Measurements from ENCODE around the gene EYA4. TPM values are rescaled to one million over a fixed set of nuclear protein-coding genes. Genes with fewer than 3 reads are reported as not detected.

EYA4 gene
- polyA plus RNA-seq, 4 donors, result 9.3 to 19.3 (median 17.9) TPM

DNA sequence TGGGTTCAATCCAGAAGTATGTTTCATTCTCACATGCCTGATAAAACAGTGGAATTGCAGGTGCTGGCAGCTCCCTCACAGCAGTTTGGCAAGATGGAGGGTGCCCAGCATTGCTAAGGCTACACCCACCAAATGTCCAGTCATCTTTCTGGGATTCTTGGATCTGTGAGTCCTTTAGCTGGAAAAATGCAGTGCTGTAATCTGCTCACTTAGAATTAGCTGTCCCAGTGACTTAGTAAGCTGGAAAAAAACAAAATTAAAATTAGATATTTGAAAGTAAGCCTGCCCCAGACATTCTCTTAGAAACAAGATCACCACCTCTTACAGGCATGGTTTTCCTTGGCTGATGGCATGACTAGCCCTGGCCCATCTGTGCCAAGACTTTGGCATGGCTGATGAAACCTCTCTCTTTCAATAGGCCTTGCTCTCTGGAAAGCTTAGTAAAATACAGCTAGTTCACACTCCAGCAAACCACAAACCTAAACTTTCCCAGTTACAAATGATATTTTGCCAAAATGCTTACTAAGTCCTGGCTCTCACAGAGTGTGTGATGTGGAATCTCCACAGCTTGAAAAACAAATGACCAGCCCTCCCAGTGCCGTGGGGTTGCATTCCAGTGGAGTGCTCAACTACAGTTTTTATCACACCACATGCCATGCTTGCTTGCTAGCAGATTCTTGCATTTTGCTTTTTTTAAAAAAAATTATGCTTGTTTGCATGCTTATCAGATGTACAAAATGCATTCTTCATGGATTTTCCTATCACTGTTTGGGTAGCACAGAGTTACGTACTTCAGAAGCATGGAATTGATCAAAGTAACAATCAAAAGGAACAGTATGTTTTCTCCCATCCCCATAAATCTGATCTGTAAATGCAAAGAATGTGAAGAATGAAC, 261.5 kb downstream of the EYA4 start:
- DNase-seq (ENCODE audit: low read depth in 4 of 4, low spot score in 3 of 4), result no peak

DNA sequence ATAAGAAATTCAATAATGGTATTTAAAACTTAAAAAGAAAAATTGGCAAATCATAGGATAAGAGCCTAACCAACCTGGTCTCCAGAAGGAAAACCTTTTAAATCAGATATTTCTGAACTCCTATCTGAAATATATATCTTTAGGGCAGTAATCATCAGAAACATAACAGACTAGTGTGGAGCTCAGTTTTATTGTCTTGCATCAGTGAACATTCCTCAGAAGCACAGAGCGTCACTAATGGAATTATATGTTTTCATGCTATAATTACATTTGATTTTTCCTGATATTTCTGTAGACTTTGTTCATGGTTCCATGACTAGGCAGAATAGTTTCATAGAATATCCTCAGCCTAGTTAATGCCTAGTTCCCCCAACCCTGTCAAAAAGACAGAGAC, 262.2 kb downstream of the EYA4 start:
- peak in 1 of 4 donors; percentile 31 for DNase-seq (ENCODE audit: low read depth in 4 of 4, low spot score in 3 of 4)

DNA sequence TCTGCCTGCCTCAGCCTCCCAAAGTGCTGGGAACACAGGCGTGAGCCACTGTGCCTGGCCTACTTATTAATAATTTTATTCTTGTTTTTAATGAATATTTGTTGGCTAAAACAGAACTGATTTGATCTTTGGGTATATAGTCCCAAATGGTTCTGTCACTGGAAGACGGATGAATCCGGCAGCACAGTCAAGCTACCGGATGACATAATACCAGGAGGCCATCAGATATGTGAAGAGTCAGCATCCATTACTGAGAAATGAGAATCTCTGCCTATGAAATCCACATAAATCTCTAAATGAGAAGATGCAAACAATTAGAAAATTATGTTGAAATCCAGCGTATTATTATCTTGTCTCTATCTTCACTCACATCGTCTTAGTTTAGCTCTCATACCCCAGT, 263.0 kb downstream of the EYA4 start:
- DNase-seq (ENCODE audit: low read depth in 4 of 4, low spot score in 3 of 4), result no peak

DNA sequence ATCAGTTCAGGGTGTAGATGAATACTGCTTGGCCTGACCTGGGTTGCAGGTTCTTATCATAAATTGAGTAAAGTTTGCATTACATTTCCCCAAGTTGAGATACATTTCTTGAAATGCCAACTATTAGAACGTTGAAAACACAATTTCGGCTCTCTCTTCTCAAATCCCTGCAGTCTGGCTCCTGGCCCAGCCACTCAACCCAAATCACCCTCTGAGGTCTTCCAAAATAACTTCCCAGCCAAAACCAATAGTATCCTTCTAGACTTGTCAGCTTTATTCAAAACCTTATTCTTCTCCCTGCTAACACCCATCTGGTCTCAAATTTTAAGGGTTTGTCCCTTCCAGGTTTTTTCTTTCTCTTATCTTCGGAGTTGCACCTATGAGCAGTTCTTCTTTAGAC, 263.6 kb downstream of the EYA4 start:
- DNase-seq (ENCODE audit: low read depth in 4 of 4, low spot score in 3 of 4), result no peak

DNA sequence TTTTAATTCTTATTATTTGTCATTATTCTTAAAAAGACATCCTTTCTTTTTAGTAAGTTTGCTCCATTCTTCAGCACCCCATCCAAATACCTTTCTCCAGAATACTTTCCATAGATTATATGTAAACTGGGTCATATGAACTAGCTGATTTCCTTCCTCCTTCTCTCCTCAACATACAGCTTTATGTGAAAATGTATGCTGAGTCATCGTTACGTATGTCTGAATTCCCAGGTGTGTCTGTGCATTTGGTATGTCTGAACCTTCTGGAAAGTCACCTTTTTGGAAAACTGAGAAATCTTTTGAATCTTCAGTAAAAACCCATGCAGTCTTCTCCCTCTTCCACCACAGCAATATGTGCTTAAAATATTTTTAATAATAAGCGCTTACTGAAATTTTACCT, 264.5 kb downstream of the EYA4 start:
- no peak for DNase-seq (ENCODE audit: low read depth in 4 of 4, low spot score in 3 of 4)

DNA sequence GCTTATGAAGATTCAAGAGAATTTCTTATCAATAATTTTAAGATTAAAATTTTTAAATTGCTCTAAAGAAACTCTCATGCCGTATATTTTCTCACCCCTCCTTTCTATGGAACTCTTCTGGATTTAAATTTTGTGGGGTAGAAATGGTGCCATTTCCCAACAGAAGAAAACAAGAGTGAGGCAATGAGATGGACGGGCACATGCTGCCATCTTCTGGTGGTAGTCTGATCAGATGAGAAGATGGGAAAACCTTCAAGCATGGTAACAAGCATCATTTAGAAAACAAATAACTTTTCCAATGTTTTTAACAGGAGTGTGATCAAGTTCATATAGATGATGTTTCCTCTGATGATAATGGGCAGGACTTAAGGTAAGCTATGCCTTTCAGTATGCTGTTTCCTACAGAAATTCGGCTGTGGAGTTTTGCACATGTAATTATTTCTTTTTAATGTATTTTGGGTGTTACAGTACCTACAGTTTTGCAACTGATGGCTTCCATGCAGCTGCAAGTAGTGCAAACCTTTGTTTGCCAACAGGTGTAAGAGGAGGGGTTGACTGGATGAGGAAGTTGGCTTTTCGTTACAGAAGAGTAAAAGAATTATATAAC, 271.4 kb downstream of the EYA4 start:
- DNase-seq (ENCODE audit: low read depth in 4 of 4, low spot score in 3 of 4), result peak in 2 of 4 donors; percentile 35 to 36

DNA sequence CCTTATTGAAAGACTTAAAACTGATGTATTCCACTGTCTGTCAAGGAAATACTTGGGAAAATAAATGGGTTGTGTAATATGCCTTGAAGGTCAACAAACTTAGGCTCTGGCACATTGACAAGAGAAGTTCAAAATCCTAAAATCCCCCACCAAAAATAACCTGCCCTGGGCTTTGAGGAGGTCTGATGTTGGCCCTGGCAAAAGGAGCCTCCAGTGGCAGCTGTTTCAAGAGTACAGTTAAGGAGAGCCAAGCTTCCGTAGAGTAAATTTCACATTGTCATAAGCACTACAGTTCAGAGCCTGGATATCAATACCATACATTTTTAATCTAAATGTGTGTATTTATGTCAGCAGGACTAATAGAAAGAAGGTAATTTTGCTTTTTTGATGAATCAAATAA, 282.7 kb downstream of the EYA4 start:
- no peak for DNase-seq (ENCODE audit: low read depth in 4 of 4, low spot score in 3 of 4)

DNA sequence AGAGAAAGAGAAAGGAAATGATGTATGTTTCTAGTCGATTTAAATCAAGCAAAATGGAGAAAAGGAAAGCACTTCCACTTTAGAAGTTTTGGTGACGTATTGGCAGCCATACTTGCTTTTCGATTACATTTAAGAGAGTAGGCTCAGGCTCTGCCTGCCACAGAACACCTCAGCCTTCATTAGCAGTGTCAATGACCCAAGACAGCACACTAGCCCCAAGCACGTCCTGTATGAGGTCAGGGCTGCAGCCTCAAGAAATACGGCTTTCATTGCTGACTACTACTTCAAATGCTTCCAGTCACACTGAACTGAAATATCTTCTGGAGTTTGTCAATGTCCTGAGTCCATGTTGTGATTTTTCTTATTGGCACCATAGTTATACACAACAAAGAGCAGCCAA, 285.3 kb downstream of the EYA4 start:
- no peak for DNase-seq (ENCODE audit: low read depth in 4 of 4, low spot score in 3 of 4)

DNA sequence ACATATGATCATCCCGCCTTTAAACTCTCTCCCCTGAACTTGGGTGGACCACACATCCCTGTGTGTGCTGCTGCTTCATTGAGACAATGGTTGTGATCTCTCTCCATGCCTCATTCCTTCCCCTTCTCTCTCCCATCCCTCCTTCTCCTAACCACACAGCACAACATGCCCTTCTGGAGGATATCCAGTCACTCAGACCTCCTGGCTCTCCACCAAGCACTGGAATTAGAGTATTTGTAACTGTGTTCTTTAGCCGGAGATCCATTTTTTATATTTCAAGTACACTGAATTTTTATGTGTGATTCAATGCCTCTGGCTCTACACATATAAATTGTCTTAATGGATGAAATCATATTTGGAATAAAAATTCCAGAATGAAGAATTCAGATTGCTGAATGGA, 287.4 kb downstream of the EYA4 start:
- no peak for DNase-seq (ENCODE audit: low read depth in 4 of 4, low spot score in 3 of 4)

DNA sequence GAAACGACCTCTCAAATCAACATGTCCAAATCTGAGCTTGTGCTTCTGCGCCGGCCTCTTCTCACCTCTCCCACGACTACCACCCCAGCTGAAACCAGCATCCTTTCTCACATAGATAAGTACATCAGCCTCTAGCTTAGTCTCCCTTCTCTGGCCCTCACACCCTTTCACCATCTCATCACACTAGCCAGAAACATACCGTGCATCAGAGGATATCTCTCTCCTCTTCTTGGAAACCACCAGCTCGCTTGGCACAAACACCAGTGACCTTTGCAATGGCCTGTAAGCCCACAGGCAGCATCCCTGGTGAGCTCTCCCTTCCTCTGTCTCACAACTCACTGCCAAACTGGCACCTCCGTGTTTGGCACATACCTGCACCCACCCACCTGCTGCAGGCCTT, 291.8 kb downstream of the EYA4 start:
- DNase-seq (ENCODE audit: low read depth in 4 of 4, low spot score in 3 of 4), result no peak

DNA sequence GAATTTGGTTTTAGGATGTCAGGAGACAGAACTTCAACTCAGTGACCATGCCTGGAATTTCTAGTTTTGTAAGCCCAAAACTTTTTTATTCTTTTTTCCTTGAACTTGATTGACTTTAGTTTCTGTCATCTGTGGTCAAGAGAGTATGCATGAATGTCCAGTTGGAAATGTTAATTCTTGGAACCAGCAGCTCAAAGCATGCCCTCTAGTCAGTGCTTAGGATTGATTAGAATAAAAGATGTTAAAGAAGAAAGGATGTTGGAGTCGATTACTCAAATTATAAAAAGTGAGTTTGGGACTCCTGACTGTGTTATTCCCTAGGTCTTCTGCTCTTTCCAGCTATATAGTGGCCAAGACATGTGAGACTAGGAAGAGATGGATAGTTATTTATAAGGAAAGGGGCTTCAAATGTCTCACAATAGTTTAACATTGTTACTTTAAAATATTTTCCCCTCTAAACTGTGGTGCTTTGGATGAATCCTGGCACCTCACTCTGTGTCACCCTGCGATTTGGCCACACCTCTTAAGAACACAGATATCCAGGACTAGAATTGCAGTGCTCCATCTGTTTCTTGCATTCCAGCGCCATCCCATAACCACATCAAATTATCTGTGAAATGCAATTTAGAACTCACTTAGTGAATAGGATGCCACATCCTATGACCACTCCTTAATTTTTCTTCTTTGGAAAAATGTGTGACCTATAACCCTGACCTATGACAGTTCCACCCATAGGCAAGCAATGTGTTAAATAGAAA, 298.5 kb downstream of the EYA4 start:
- DNase-seq (ENCODE audit: low read depth in 4 of 4, low spot score in 3 of 4), result no peak

DNA sequence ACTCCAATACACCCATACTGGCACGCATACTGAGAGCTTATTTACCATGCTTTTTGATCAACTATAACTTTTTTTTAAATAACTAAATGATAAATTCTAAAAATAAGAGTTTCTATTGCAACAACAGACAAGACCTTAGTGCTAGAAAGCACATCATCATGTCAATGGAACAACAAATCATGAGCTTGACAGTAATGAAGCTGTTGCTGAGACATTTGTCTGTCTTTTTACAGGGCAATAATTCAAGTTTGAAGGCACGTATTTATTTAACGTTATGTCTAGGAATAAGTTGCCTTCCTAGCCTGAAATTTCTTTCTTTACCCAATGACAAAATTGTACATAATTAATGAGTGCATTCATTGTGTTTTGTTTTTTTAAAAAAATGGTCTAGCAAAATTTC, 299.2 kb downstream of the EYA4 start:
- DNase-seq (ENCODE audit: low read depth in 4 of 4, low spot score in 3 of 4), result no peak

DNA sequence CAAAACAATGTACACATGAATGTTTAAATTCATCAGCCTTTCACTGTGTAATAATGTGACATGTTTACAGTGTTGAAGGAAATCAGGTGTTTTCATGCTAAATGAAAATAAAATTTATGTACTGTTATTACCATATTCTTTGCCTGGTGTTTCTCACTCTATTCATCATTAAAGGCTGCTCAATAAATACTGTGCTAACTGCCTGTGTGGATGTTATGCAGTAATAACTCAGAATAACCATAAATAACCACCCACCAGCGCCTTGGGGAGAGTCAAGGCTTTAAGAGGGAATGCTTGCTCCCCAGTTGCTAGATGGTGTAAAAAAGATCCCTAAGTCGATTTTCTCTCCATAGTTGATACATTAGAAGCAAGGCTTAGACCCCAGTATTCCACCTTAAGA, 299.9 kb downstream of the EYA4 start:
- DNase-seq (ENCODE audit: low read depth in 4 of 4, low spot score in 3 of 4), result no peak

DNA sequence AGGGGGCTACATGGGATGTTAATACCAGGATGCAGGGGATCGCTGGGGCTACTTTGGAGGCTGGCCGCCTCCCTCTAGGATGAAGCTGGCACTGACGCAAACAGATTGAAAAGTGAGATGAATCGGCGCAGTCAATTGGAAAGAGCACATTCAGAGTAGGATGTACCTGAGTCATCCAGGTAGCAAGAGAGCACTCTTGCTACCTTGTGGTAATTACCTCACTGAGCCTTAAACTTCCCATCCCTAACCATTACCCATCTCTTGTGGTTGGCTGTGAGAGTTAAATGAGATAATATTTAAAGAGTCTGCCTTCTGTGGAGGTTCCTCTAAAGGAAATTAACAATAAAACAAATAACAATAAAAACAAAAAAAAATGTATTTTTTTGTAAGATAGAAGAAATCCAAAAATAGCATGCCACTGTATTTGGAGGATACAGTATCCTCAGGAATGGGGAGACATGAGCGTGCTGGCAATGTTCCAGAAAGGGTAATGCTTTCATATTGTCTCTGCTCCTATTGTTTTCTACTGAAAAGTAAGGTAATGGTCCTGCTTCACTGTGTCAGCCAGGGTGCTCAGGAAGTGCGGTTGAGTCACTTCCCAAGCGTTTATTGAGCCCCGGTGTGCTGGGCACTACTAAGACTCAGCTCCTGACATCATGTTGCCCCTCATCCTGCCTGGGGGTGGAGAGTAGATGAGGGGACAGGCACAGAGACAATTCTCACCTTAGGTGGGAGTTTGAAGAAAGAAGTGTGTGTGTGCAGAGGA, 301.1 kb downstream of the EYA4 start:
- DNase-seq (ENCODE audit: low read depth in 4 of 4, low spot score in 3 of 4), result no peak

DNA sequence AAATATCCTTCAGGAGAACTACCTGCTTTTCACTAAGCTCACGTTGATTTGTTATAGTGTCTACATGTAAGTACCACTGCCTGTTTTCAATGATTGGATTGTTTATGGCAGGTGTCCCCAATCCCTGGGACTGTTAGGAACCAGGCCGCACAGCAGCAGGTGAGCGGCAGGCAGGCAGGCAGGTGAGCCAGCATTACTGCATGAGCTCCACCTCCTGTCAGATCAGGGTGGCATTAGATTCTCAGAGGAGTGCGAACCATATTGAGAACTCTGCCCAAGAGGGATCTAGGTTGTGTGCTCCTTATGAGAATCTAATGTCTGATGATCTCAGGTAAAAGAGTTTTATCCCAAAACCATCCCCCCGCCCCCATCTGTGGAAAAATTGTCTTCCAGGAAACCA, 303.3 kb downstream of the EYA4 start:
- no peak for DNase-seq (ENCODE audit: low read depth in 4 of 4, low spot score in 3 of 4)

DNA sequence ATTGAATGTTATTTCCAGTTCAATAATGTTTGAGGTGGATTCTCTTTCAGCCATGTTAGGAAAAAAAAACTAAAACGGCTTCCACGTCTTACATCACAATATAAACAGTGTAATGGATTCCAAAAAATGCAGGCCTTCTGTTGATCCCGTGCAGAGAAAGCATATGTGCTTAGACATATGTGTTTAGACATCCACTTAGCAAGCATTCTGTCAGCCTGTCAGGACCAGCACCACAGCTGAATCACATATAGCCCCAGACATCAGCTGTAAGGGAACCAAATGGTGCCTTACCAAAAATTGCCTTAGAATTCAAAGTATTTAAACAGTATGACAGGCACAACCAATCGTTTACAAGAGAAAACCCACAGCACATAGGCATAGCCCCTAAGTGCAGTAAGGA, 304.9 kb downstream of the EYA4 start:
- no peak for DNase-seq (ENCODE audit: low read depth in 4 of 4, low spot score in 3 of 4)

DNA sequence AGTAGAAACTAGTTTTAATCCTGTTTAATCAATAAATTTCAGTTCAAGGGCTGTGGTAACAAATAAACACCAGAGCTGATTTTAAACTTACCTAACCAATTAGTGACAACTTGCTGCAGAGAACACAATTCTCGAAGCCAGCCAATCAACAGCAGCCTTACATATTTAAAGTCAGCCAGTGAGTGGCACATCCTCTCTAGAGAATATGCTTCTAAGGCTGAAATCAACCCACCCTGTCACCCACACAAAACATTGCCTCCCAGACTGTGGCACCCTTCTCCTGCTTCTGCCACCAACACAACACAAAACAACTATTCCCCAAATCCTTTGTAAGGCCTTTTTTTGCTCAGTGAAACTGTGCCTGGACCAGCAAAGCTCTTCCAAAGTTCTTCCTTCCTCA, 306.0 kb downstream of the EYA4 start:
- no peak for DNase-seq (ENCODE audit: low read depth in 4 of 4, low spot score in 3 of 4)

DNA sequence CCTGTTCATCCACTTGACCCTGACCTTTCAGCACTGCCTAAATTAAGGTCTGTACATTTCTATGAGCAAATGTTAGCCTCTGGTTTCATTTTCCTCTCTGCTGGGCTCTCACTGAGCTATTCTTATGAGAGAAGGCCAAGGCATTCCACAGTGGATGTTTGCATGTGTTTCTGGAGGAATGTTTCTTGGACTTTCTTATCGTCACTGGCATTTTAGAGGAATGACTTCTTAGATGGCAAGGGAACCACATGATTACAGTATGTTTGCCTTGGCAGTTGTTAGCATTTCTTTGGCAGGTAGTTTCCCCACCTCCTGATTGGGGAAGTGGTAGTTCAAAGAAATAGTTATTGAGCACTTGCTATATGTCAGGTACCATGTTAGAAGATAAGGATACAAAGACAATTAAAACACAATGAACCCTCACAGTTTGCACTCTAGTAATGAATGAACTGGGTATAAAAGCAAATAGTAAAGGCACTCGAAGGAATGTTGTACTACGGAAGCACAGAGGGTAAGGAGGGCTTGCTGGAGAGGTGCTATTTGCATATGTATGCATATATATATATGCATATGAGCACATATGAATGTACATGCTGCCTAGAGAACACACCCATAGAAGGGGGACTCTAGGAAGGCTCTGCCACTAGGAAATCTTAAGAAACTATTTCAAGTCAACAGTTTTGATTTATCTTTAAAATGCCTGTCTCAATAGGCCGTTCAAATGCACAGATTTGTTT, 307.4 kb downstream of the EYA4 start:
- no peak for DNase-seq (ENCODE audit: low read depth in 4 of 4, low spot score in 3 of 4)

DNA sequence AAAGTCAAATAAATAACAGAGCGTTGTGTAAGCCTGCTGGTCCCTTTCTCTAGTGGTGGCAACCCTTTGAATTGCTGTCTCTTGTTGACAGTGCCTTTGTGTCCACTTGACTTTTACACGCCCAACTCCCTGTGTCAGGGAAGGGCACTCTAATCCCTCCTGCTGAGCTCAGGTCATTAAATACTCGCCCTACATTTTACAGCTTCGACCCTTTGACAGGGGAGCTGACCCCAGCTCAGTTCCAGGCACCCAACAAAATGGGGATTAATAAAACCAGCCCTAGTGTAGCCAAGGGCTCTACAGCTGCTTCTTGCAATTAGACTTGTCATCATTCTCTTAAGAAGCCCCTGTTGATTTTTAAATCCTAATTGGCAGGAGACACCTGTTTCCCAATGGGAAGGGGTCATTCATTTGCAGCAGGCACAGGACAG, 308.2 kb downstream of the EYA4 start:
- DNase-seq (ENCODE audit: low read depth in 4 of 4, low spot score in 3 of 4), result no peak

DNA sequence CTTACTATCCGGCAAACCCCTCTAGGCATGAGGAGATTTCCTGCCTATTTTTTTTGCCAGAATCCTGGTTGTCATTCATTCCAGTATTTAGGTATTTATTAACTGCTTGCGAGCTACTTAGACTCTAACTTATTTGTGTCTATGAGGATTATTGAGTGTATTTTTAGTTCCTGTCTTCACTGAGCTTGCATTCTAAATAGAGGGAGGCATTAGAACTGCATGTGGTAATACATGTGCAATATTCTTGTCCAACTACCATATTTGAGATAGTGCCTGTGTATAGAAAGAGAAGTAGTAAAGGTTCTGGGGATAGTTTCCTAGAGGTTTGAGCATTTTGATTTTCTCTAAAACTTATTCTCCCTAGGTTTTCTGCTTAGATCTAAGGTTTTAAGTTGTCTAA, 308.9 kb downstream of the EYA4 start:
- no peak for DNase-seq (ENCODE audit: low read depth in 4 of 4, low spot score in 3 of 4)

All from right renal pelvis (tissue), 4 donors.